Vagina (tissue), 2 donors: ENCODE data around the gene ADAMTS18. TPM values are rescaled to one million over a fixed set of nuclear protein-coding genes. Genes with fewer than 3 reads are reported as not detected.
A peak's percentile ranks its signal among the peaks of the same experiment; 100 is the strongest.

ENCODE experiments used
- DNase-seq, 2 donors: peaks; one replicate each; pipeline ENCODE4 v3.0.0-alpha.2; 2017; ENCODE audit errors: extremely low spot score in 2 of 2
- H3K27ac ChIP-seq: fragments of 200-600 bp; sonication (generic); one replicate; pipeline ENCODE4 v1.5.1; 2019
- H3K27me3 ChIP-seq: fragments of 200-600 bp; sonication (generic); one replicate; pipeline ENCODE4 v1.5.1; 2019
- H3K36me3 ChIP-seq, 2 donors: fragments of 200-600 bp; sonication (generic); one replicate each; pipeline ENCODE4 v1.5.1; 2017 to 2019
- H3K4me1 ChIP-seq: fragments of 200-600 bp; sonication (generic); one replicate; pipeline ENCODE4 v1.5.1; 2019
- H3K4me3 ChIP-seq, 2 donors: fragments of 200-600 bp; sonication (generic); 1 replicate in 1 of 2; 2 replicates in 1 of 2; pipeline ENCODE4 v1.5.1; 2016 to 2019
- H3K9me3 ChIP-seq: fragments of 200-600 bp; sonication (generic); one replicate; pipeline ENCODE4 v1.5.1; 2019
- CTCF ChIP-seq, 3 experiments: fragments of 450-650 bp in 2 of 3; fragments of 200-600 bp in 1 of 3; sonication (generic) in 1 of 3; IDR thresholded peaks; one replicate each; pipeline ENCODE4 v1.5.1; 2017 to 2019; ENCODE audit warnings: antibody characterized with exemption in 3 of 3, mild to moderate bottlenecking in 2 of 3, moderate library complexity in 2 of 3
- POLR2A ChIP-seq, 2 donors: fragments of 450-650 bp; IDR thresholded peaks; one replicate each; pipeline ENCODE4 v1.6.1; 2017; ENCODE audit warnings: antibody characterized with exemption in 2 of 2, mild to moderate bottlenecking in 2 of 2, moderate library complexity in 2 of 2
- POLR2AphosphoS5 ChIP-seq, 2 donors: sonication (generic); formaldehyde crosslinking; IDR thresholded peaks; one replicate each; pipeline ENCODE4 v1.9.0; 2017; ENCODE audit warnings: antibody characterized with exemption in 2 of 2, mild to moderate bottlenecking in 2 of 2, low read depth in 1 of 2; ENCODE audit not compliant: insufficient read depth in 1 of 2
- intact Hi-C: fragments of 100-400 bp; cut with DNase I; formaldehyde crosslinking; loops from one replicate; pipeline ENCODE4 v1.15.1; 2023
- total RNA-seq: library from RNA; depleted of rRNA; stranded (reverse); fragments of >200 nt; gene quantifications from one replicate; pipeline ENCODE4 v1.2.3, GENCODE V29; 2016

The ADAMTS18 gene
- total RNA-seq, 1 donor from 2014 or later = 0.25 TPM

- Histone ChIP-seq H3K27ac (no peak overlapping the region), H3K4me3 (no peak overlapping the region), H3K9me3 (no peaks in the 10 kb centered on the region), H3K36me3 (no peaks in the 10 kb centered on the region), H3K27me3 (no peaks in the 10 kb centered on the region), H3K4me1 (peaks cover 1% of the 10 kb centered on the region)
- no peak for DNase-seq
- intact Hi-C loops = no loop called here
- TF ChIP-seq CTCF (IDR thresholded peaks at IDR 0.05) (no peak), POLR2A (IDR thresholded peaks at IDR 0.05) (no peak), POLR2AphosphoS5 (IDR thresholded peaks at IDR 0.05; ENCODE audit: insufficient read depth in 1 of 2, low read depth in 1 of 2) (no peak)
Observed at GRCh38 chr16:77403732-77404131, 31.1 kb downstream of the ADAMTS18 start.

GRCh38 chr16:77402672-77403071 is 32.2 kb downstream of the ADAMTS18 start:
- Histone ChIP-seq H3K27ac (no peak overlapping the region), H3K9me3 (no peaks in the 10 kb centered on the region), H3K4me1 (no peaks in the 10 kb centered on the region), H3K4me3 (no peak overlapping the region), H3K27me3 (no peaks in the 10 kb centered on the region), H3K36me3 (no peaks in the 10 kb centered on the region)
- no peak for DNase-seq
- intact Hi-C loops = no loop called here
- TF ChIP-seq CTCF (IDR thresholded peaks at IDR 0.05) = no peak
- no peak for TF ChIP-seq POLR2AphosphoS5 (IDR thresholded peaks at IDR 0.05; ENCODE audit: insufficient read depth in 1 of 2, low read depth in 1 of 2)
- no peak for TF ChIP-seq POLR2A (IDR thresholded peaks at IDR 0.05)

GRCh38 chr16:77402118-77402517 is 32.7 kb downstream of the ADAMTS18 start:
- H3K27ac ChIP-seq = no peak overlapping the region
- no peak for DNase-seq
- no peaks in the 10 kb centered on the region for H3K4me1 ChIP-seq
- H3K4me3 ChIP-seq = no peak overlapping the region
- TF ChIP-seq POLR2A (IDR thresholded peaks at IDR 0.05) (no peak), POLR2AphosphoS5 (IDR thresholded peaks at IDR 0.05; ENCODE audit: insufficient read depth in 1 of 2, low read depth in 1 of 2) (peak in 1 of 2 donors; percentile 8)
- no peaks in the 10 kb centered on the region for H3K27me3 ChIP-seq
- intact Hi-C loops = no loop called here
- H3K36me3 ChIP-seq = no peaks in the 10 kb centered on the region
- no peaks in the 10 kb centered on the region for H3K9me3 ChIP-seq

- Histone ChIP-seq H3K4me1 (no peaks in the 10 kb centered on the region), H3K27ac (no peak overlapping the region), H3K36me3 (no peaks in the 10 kb centered on the region), H3K9me3 (no peaks in the 10 kb centered on the region), H3K27me3 (no peaks in the 10 kb centered on the region), H3K4me3 (no peak overlapping the region)
- no peak for TF ChIP-seq CTCF (IDR thresholded peaks at IDR 0.05)
- TF ChIP-seq POLR2A (IDR thresholded peaks at IDR 0.05) = no peak
- no peak for TF ChIP-seq POLR2AphosphoS5 (IDR thresholded peaks at IDR 0.05; ENCODE audit: insufficient read depth in 1 of 2, low read depth in 1 of 2)
- no peak for DNase-seq
- intact Hi-C loops = no loop called here
Observed at GRCh38 chr16:77399546-77399945, 35.3 kb downstream of the ADAMTS18 start.

GRCh38 chr16:77399066-77399465 is 35.8 kb downstream of the ADAMTS18 start:
- Histone ChIP-seq H3K9me3 (no peaks in the 10 kb centered on the region), H3K4me3 (no peak overlapping the region), H3K27me3 (no peaks in the 10 kb centered on the region), H3K4me1 (no peaks in the 10 kb centered on the region), H3K27ac (no peak overlapping the region), H3K36me3 (no peaks in the 10 kb centered on the region)
- TF ChIP-seq POLR2A (IDR thresholded peaks at IDR 0.05) (no peak), POLR2AphosphoS5 (IDR thresholded peaks at IDR 0.05; ENCODE audit: insufficient read depth in 1 of 2, low read depth in 1 of 2) (no peak), CTCF (IDR thresholded peaks at IDR 0.05) (no peak)
- DNase-seq = no peak
- intact Hi-C loops = no loop called here
